ENCODE measurements around the gene HOXD3. TPM values are rescaled to one million over a fixed set of nuclear protein-coding genes. Genes with fewer than 3 reads are reported as not detected.

Gene HOXD3
- total RNA-seq, 4 donors from 2014 or later, result 0.36 to 1.7 (median 0.64) TPM; not detected in 1

- Histone ChIP-seq H3K4me1 (peaks cover 10 to 12% of the 10 kb centered on the region in 2 donors), H3K4me3 (no peak overlapping the region), H3K9me3 (no peaks in the 10 kb centered on the region), H3K36me3 (no peaks in the 10 kb centered on the region), H3K27ac (no peak overlapping the region), H3K27me3 (peaks cover 95 to 100% (median 100%) of the 10 kb centered on the region in 3 donors)
- ATAC-seq (no peak), DNase-seq (no peak)
- in situ Hi-C loops (cut with MboI; ENCODE audit: low sequenced_read_pairs in 4 of 4) (loop anchor here in 2 of 4 donors (25.0 kb wide), 1 partner anchor 695 kb away; no protein-coding TSS in a partner anchor), intact Hi-C loops (cut with DNase I; ENCODE audit: low total_unique reads) (no loop called here)
- TF ChIP-seq CTCF (IDR thresholded peaks at IDR 0.05 in 4 of 5, conservative IDR thresholded peaks at IDR 0.05 in 1 of 5) (no peak), POLR2A (IDR thresholded peaks at IDR 0.05) (no peak)
Measured at GRCh38 chr2:176117162-176117822, 39.8 kb upstream of the HOXD3 start.

- peaks cover 10 to 12% of the 10 kb centered on the region in 2 donors for H3K4me1 ChIP-seq
- ATAC-seq (no peak), DNase-seq (no peak)
- H3K36me3 ChIP-seq, result no peaks in the 10 kb centered on the region
- intact Hi-C loops (cut with DNase I; ENCODE audit: low total_unique reads), result no loop called here
- no peak for TF ChIP-seq CTCF (IDR thresholded peaks at IDR 0.05 in 4 of 5, conservative IDR thresholded peaks at IDR 0.05 in 1 of 5)
- no peak for TF ChIP-seq POLR2A (IDR thresholded peaks at IDR 0.05)
- peaks cover 95 to 97% (median 97%) of the 10 kb centered on the region in 3 donors for H3K27me3 ChIP-seq
- in situ Hi-C loops (cut with MboI; ENCODE audit: low sequenced_read_pairs in 4 of 4), result loop anchor here in 2 of 4 donors (25.0 kb wide), 1 partner anchor 694 kb away; no protein-coding TSS in a partner anchor
- no peak overlapping the region for H3K27ac ChIP-seq
- no peak overlapping the region for H3K4me3 ChIP-seq
- no peaks in the 10 kb centered on the region for H3K9me3 ChIP-seq
Measured at GRCh38 chr2:176117823-176118371, 39.2 kb upstream of the HOXD3 start.

GRCh38 chr2:176118601-176119339, 38.3 kb upstream of the HOXD3 start:
- in situ Hi-C loops (cut with MboI; ENCODE audit: low sequenced_read_pairs in 4 of 4) (loop anchor here in 2 of 4 donors (25.0 kb wide), 1 partner anchor 694 kb away; no protein-coding TSS in a partner anchor), intact Hi-C loops (cut with DNase I; ENCODE audit: low total_unique reads) (no loop called here)

More at GRCh38 chr2:176118601-176119339, 38.3 kb upstream of the HOXD3 start:
- Histone ChIP-seq H3K9me3 (no peaks in the 10 kb centered on the region), H3K4me1 (peaks cover 12 to 14% of the 10 kb centered on the region in 2 donors), H3K36me3 (no peaks in the 10 kb centered on the region), H3K27ac (no peak overlapping the region), H3K27me3 (peaks cover 94 to 95% (median 94%) of the 10 kb centered on the region in 3 donors), H3K4me3 (peak overlapping the region in 1 of 4 donors; percentile 7)
- TF ChIP-seq CTCF (IDR thresholded peaks at IDR 0.05 in 4 of 5, conservative IDR thresholded peaks at IDR 0.05 in 1 of 5), result peak in 1 of 5 experiments; percentile 37
- TF ChIP-seq POLR2A (IDR thresholded peaks at IDR 0.05), result no peak
- ATAC-seq (no peak), DNase-seq (no peak)
